Peyer's patch (tissue), 4 donors: ENCODE data around the gene L3MBTL1.

Source experiments
- POLR2A ChIP-seq, 2 donors: fragments of 450-650 bp; IDR thresholded peaks; one replicate each; pipeline ENCODE4 v1.5.1; 2017; ENCODE audit warnings: antibody characterized with exemption in 2 of 2, mild to moderate bottlenecking in 2 of 2, moderate library complexity in 2 of 2
- TF ChIP-seq, protein P1 (sequence below), 6 experiments: fragments of 450-650 bp in 4 of 6; fragments of 200-600 bp in 2 of 6; sonication (generic) in 1 of 6; IDR thresholded peaks; one replicate each; pipeline ENCODE4 v1.5.1; 2017 to 2019; ENCODE audit warnings: antibody characterized with exemption in 6 of 6, mild to moderate bottlenecking in 3 of 6, moderate library complexity in 1 of 6

DNA sequence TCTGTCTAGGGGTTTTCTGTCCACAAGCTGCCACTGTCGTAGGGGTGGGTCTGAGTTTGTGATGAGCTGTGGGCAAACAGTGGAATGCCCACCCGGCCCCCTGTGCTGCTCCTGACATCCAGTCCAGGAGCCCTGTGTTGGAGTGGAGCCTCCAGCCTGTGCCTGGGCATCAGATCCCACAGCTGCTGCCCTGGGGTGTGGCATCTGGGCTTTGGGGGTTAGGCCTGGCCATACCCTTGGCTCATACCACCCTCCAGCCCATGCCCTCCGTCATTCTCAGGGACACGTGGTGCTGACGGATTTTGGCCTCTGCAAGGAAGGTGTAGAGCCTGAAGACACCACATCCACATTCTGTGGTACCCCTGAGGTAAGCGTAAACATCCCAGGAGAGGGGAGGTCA, 64.3 kb downstream of the L3MBTL1 start:
- TF ChIP-seq, protein P1, sequence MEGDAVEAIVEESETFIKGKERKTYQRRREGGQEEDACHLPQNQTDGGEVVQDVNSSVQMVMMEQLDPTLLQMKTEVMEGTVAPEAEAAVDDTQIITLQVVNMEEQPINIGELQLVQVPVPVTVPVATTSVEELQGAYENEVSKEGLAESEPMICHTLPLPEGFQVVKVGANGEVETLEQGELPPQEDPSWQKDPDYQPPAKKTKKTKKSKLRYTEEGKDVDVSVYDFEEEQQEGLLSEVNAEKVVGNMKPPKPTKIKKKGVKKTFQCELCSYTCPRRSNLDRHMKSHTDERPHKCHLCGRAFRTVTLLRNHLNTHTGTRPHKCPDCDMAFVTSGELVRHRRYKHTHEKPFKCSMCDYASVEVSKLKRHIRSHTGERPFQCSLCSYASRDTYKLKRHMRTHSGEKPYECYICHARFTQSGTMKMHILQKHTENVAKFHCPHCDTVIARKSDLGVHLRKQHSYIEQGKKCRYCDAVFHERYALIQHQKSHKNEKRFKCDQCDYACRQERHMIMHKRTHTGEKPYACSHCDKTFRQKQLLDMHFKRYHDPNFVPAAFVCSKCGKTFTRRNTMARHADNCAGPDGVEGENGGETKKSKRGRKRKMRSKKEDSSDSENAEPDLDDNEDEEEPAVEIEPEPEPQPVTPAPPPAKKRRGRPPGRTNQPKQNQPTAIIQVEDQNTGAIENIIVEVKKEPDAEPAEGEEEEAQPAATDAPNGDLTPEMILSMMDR (IDR thresholded peaks at IDR 0.05) = no peak
- no peak for TF ChIP-seq POLR2A (IDR thresholded peaks at IDR 0.05)
